H1 (cell line): ENCODE measurements around the gene SLC25A31. TPM values are rescaled to one million over a fixed set of nuclear protein-coding genes. Genes with fewer than 3 reads are reported as not detected.

Source experiments
- CTCF ChIA-PET: fragments of 300-600 bp; sonication (Branson Sonifier 250); formaldehyde crosslinking; loops from one replicate; lab custom pipeline; 2021; ENCODE audit not compliant: partially characterized antibody; lab: Charles Lee
- POLR2A ChIA-PET: fragments of 300-600 bp; sonication (Branson Sonifier 250); formaldehyde crosslinking; loops from one replicate; lab custom pipeline; 2021; ENCODE audit warnings: inconsistent platforms; ENCODE audit not compliant: partially characterized antibody; lab: Charles Lee
- DNase-seq, 2 experiments: peaks; one replicate each; pipeline versions ENCODE4 v3.0.0 to v3.0.0-alpha.2; 2010 to 2022; ENCODE audit warnings: low spot score in 2 of 2, low read depth in 1 of 2, mixed read lengths in 1 of 2
- FAIRE-seq: peaks from 2 replicates; lab custom pipeline; 2011; peaks lifted over from hg19 to GRCh38; lab: Jason Lieb, UNC
- H2AFZ ChIP-seq: 2 replicates; pipeline ENCODE4 v1.8.1; 2012; ENCODE audit warnings: low read length, inconsistent platforms
- H2AK5ac ChIP-seq: 2 replicates; pipeline ENCODE4 v1.6.1; 2013; ENCODE audit warnings: low read depth, low read length
- H2BK120ac ChIP-seq: replicated peaks from 2 replicates; pipeline ENCODE3; 2013; ENCODE audit warnings: low read depth, low read length, inconsistent platforms
- H2BK12ac ChIP-seq: 2 replicates; pipeline ENCODE4 v1.6.1; 2013; ENCODE audit warnings: low read depth, low read length
- H2BK15ac ChIP-seq: 2 replicates; pipeline ENCODE4 v1.6.1; 2013; ENCODE audit warnings: low read length
- H2BK20ac ChIP-seq: 2 replicates; pipeline ENCODE4 v1.6.1; 2013; ENCODE audit warnings: low read length
- H2BK5ac ChIP-seq: 2 replicates; pipeline ENCODE4 v1.6.1; 2013; ENCODE audit warnings: low read depth, low read length
- H3K14ac ChIP-seq: 2 replicates; pipeline ENCODE4 v1.6.1; 2013; ENCODE audit warnings: inconsistent platforms; ENCODE audit not compliant: insufficient read length
- H3K18ac ChIP-seq: 2 replicates; pipeline ENCODE4 v1.6.1; 2013; ENCODE audit warnings: low read length; ENCODE audit errors: extremely low read depth
- H3K23ac ChIP-seq: 2 replicates; pipeline ENCODE4 v1.6.1; 2013; ENCODE audit warnings: inconsistent platforms; ENCODE audit not compliant: insufficient read length
- H3K23me2 ChIP-seq: 2 replicates; pipeline ENCODE4 v1.6.1; 2013; ENCODE audit warnings: low read depth, low read length
- H3K27ac ChIP-seq: 2 replicates; pipeline ENCODE4 v1.6.1; 2011; ENCODE audit warnings: low read depth, low read length, inconsistent platforms
- H3K27me3 ChIP-seq, 4 experiments: replicated peaks in 1 of 4; 1 replicate in 1 of 4; 2 replicates in 3 of 4; pipeline versions ENCODE4 v1.6.1 to v1.8.1; 2011 to 2013; ENCODE audit warnings: low read length in 3 of 4, mild to moderate bottlenecking in 3 of 4, inconsistent platforms in 2 of 4, mixed read lengths in 2 of 4, moderate library complexity in 1 of 4; ENCODE audit not compliant: control insufficient read depth in 3 of 4, insufficient read depth in 3 of 4; ENCODE audit errors: extremely low read depth in 1 of 4
- H3K36me3 ChIP-seq, 4 experiments: 2 replicates each; pipeline versions ENCODE4 v1.6.1 to v1.8.1; 2011 to 2013; ENCODE audit warnings: mild to moderate bottlenecking in 4 of 4, low read length in 3 of 4, moderate library complexity in 2 of 4, control low read depth in 1 of 4, inconsistent platforms in 1 of 4; ENCODE audit not compliant: insufficient read depth in 4 of 4, control insufficient read depth in 2 of 4
- H3K4ac ChIP-seq: replicated peaks from 2 replicates; pipeline ENCODE3; 2013; ENCODE audit warnings: low read length, low read depth, mixed read lengths, inconsistent platforms; ENCODE audit not compliant: insufficient read length
- H3K4me1 ChIP-seq, 4 experiments: replicated peaks in 1 of 4; 1 replicate in 1 of 4; 2 replicates in 3 of 4; pipeline versions ENCODE4 v1.6.1 to v1.8.1; 2011 to 2013; ENCODE audit warnings: low read length in 3 of 4, inconsistent platforms in 2 of 4, mixed read lengths in 1 of 4; ENCODE audit not compliant: insufficient read depth in 4 of 4, control insufficient read depth in 3 of 4
- H3K4me2 ChIP-seq, 2 experiments: 2 replicates each; pipeline versions ENCODE4 v1.6.1 to v1.8.1; 2011 to 2013; ENCODE audit warnings: low read depth in 2 of 2, low read length in 2 of 2, control low read depth in 1 of 2, inconsistent platforms in 1 of 2, mild to moderate bottlenecking in 1 of 2; ENCODE audit not compliant: insufficient read depth in 1 of 2
- H3K4me3 ChIP-seq, 4 experiments: fragments of 200-600, 300-600 bp in 1 of 4; sonication (generic), shearing (Covaris generic), sonication (Bioruptor Twin) in 1 of 4; 2 replicates each; pipeline versions ENCODE4 v1.5.1 to v1.8.1; 2011 to 2016; ENCODE audit warnings: low read length in 4 of 4, low read depth in 3 of 4, control low read depth in 2 of 4, inconsistent platforms in 2 of 4, mild to moderate bottlenecking in 2 of 4, mixed read lengths in 1 of 4, moderate library complexity in 1 of 4; ENCODE audit not compliant: insufficient read depth in 2 of 4; ENCODE audit errors: extremely low read depth in 1 of 4
- H3K56ac ChIP-seq: replicated peaks from 2 replicates; pipeline ENCODE3; 2013; ENCODE audit warnings: low read depth, mild to moderate bottlenecking, mixed read lengths, low read length, inconsistent platforms; ENCODE audit not compliant: insufficient read length
- H3K79me1 ChIP-seq: 2 replicates; pipeline ENCODE4 v1.6.1; 2013; ENCODE audit warnings: low read depth, low read length, control low read depth
- H3K79me2 ChIP-seq, 2 experiments: 2 replicates each; pipeline versions ENCODE4 v1.6.1 to v1.8.1; 2012 to 2013; ENCODE audit warnings: low read length in 2 of 2, mild to moderate bottlenecking in 2 of 2, inconsistent platforms in 1 of 2; ENCODE audit not compliant: insufficient read depth in 2 of 2, control insufficient read depth in 1 of 2
- H3K9ac ChIP-seq, 4 experiments: replicated peaks in 1 of 4; 1 replicate in 1 of 4; 2 replicates in 3 of 4; pipeline versions ENCODE4 v1.6.1 to v1.8.1; 2011 to 2013; ENCODE audit warnings: low read depth in 3 of 4, low read length in 3 of 4, control low read depth in 2 of 4, mild to moderate bottlenecking in 2 of 4, moderate library complexity in 2 of 4, inconsistent platforms in 1 of 4; ENCODE audit errors: extremely low read depth in 1 of 4
- H3K9me3 ChIP-seq, 2 experiments: 2 replicates each; pipeline versions ENCODE4 v1.6.1 to v1.8.1; 2012 to 2013; ENCODE audit warnings: mild to moderate bottlenecking in 2 of 2, moderate library complexity in 2 of 2, control low read depth in 1 of 2, inconsistent platforms in 1 of 2, low read depth in 1 of 2, low read length in 1 of 2, mixed read lengths in 1 of 2; ENCODE audit not compliant: insufficient read depth in 2 of 2
- H4K20me1 ChIP-seq, 2 experiments: replicated peaks in 1 of 2; 2 replicates each; pipeline versions ENCODE3 to v1.8.1; 2011 to 2013; ENCODE audit warnings: inconsistent platforms in 2 of 2, low read length in 2 of 2, mild to moderate bottlenecking in 1 of 2; ENCODE audit not compliant: insufficient read depth in 2 of 2, control insufficient read depth in 1 of 2
- H4K5ac ChIP-seq: 2 replicates; pipeline ENCODE4 v1.6.1; 2013; ENCODE audit warnings: low read length, low read depth, mixed read lengths, inconsistent platforms; ENCODE audit not compliant: insufficient read length
- H4K8ac ChIP-seq: 2 replicates; pipeline ENCODE4 v1.8.0; 2013; ENCODE audit warnings: mild to moderate bottlenecking, moderate library complexity, low read length, inconsistent platforms; ENCODE audit not compliant: insufficient read depth; ENCODE audit errors: extremely low read depth
- H4K91ac ChIP-seq: replicated peaks from 2 replicates; pipeline ENCODE3; 2013; ENCODE audit warnings: low read length, mixed read lengths, inconsistent platforms; ENCODE audit not compliant: insufficient read length
- WGBS, 2 experiments: shearing (Covaris generic) in 1 of 2; methylation state at CpG; one replicate each; pipeline versions ENCODE4 v1.1.6 to v1.1.7; 2013 to 2015; ENCODE audit warnings: low lambda C conversion rate in 2 of 2, mixed read lengths in 2 of 2, inconsistent platforms in 1 of 2, low coverage in 1 of 2, missing lambda C conversion rate in 1 of 2; ENCODE audit not compliant: insufficient replicate concordance in 2 of 2, insufficient coverage in 1 of 2, insufficient read length in 1 of 2; ENCODE audit errors: extremely low coverage in 1 of 2, missing lambda C conversion rate in 1 of 2; 5-methylcytosine and 5-hydroxymethylcytosine counted together
- polyA plus RNA-seq, 7 experiments: library from polyadenylated mRNA; depleted of rRNA in 3 of 7; stranded (reverse) in 5 of 7; unstranded in 2 of 7; fragments of >200 nt in 5 of 7; fragments of 200-250 nt in 2 of 7; gene quantifications; 1 replicate in 5 of 7; 2 replicates in 1 of 7; 4 replicates in 1 of 7; pipeline versions ENCODE4 v1.2.1 to v1.2.3, GENCODE V29; 2011 to 2013; ENCODE audit warnings: missing spikeins in 2 of 7, mixed read lengths in 2 of 7
- total RNA-seq: library from RNA; stranded (reverse); fragmentation: NEBNext Ultra II Directional; extraction: Animal tissue kit (Norgen Biotek cat#: 25700); gene quantifications from 2 replicates; pipeline ENCODE4 v1.2.1, GENCODE V29; 2021

SLC25A31 gene
- total and polyA plus RNA-seq, 2 of the 8 experiments (the other 6 are each of a cell fraction or from before 2014, with no cell fraction given) = not detected

- Histone ChIP-seq H3K56ac (no peak overlapping the region), H2BK120ac (no peak overlapping the region), H3K14ac (no peak overlapping the region), H3K23me2 (no peaks in the 10 kb centered on the region; the same call in 1 of the 2 replicates), H3K79me1 (no peaks in the 10 kb centered on the region), H3K4me2 (no peak overlapping the region), H4K5ac (no peak overlapping the region), H3K4me3 (no peak overlapping the region), H2BK15ac (no peak overlapping the region), H4K91ac (no peak overlapping the region), H3K4ac (no peak overlapping the region), H2BK20ac (no peak overlapping the region), H3K36me3 (peaks cover 2 to 23% (median 14%) of the 10 kb centered on the region in 4 experiments; a peak in 5 of 8 replicates), H2AK5ac (no peak overlapping the region), H2AFZ (no peak overlapping the region), H3K27me3 (no peaks in the 10 kb centered on the region), H3K4me1 (no peaks in the 10 kb centered on the region), H3K18ac (no peak overlapping the region), H4K8ac (no peak overlapping the region), H4K20me1 (no peaks in the 10 kb centered on the region), H3K9me3 (peaks cover 0 to 8% of the 10 kb centered on the region in 2 experiments; a peak in 1 of 4 replicates), H2BK5ac (no peak overlapping the region), H3K23ac (no peak overlapping the region), H3K27ac (no peak overlapping the region), H3K9ac (no peak overlapping the region), H3K79me2 (no peaks in the 10 kb centered on the region), H2BK12ac (no peak overlapping the region)
- no peak for DNase-seq
- FAIRE-seq = no peak
- POLR2A ChIA-PET = no interaction called here
- 91% methylated on average over 3 of the region's 3 CpGs; no CpG with 5 or more reads in 1 of the 2 experiments for WGBS, 2 experiments
- CTCF ChIA-PET = interaction anchor here (1.0 kb wide), 1 partner anchor 342 kb away, joined by 3 read pairs; no protein-coding TSS in a partner anchor
Observed at GRCh38 chr4:127709456-127709855, 20.7 kb upstream of the SLC25A31 start.
